Ovary (tissue), 9 donors: ENCODE measurements around the gene ITPKC. TPM values are rescaled to one million over a fixed set of nuclear protein-coding genes. Genes with fewer than 3 reads are reported as not detected.

Experiments used
- DNase-seq, 5 donors: peaks; one replicate each; pipeline ENCODE4 v3.0.0-alpha.2; 2019 to 2020
- H3K27ac ChIP-seq, 2 donors: fragments of 200-600 bp; one replicate each; pipeline versions ENCODE4 v1.5.1 to v1.8.0; 2019 to 2022
- H3K27me3 ChIP-seq: fragments of 200-600 bp; one replicate; pipeline ENCODE4 v1.8.0; 2022
- H3K36me3 ChIP-seq: fragments of 200-600 bp; sonication (generic); one replicate; pipeline ENCODE4 v1.5.1; 2019
- H3K4me1 ChIP-seq: one replicate; pipeline ENCODE4 v1.8.1; 2013; ENCODE audit warnings: mild to moderate bottlenecking, moderate library complexity; ENCODE audit not compliant: insufficient read depth
- H3K4me3 ChIP-seq: fragments of 200-600 bp; sonication (generic); one replicate; pipeline ENCODE4 v1.5.1; 2017
- H3K9me3 ChIP-seq, 2 donors: fragments of 200-600 bp in 1 of 2; sonication (generic) in 1 of 2; one replicate each; pipeline versions ENCODE4 v1.5.1 to v1.8.1; 2013 to 2019; ENCODE audit warnings: mild to moderate bottlenecking in 1 of 2, moderate library complexity in 1 of 2
- CTCF ChIP-seq, 3 donors: fragments of 450-650 bp in 2 of 3; fragments of 200-600 bp in 1 of 3; IDR thresholded peaks; one replicate each; pipeline versions ENCODE4 v1.5.1 to v1.8.0; 2016 to 2022; ENCODE audit warnings: antibody characterized with exemption in 3 of 3, mild to moderate bottlenecking in 1 of 3
- EP300 ChIP-seq: sonication (generic); formaldehyde crosslinking; IDR thresholded peaks from one replicate; pipeline ENCODE4 v1.6.1; 2017; ENCODE audit warnings: antibody characterized with exemption
- POLR2A ChIP-seq: fragments of 450-650 bp; IDR thresholded peaks from one replicate; pipeline ENCODE4 v1.6.1; 2017; ENCODE audit warnings: antibody characterized with exemption, mild to moderate bottlenecking, moderate library complexity
- WGBS, 3 donors: extraction: QIAGEN DNeasy Blood & Tissue Kit in 1 of 3; methylation state at CpG; one replicate each; pipeline versions ENCODE4 v1.1.5 to v1.1.7; 2013 to 2017; 5-methylcytosine and 5-hydroxymethylcytosine counted together
- intact Hi-C, 4 donors: fragments of 100-400 bp; cut with DNase I; formaldehyde crosslinking; loops; one replicate each; pipeline versions ENCODE4 v1.11.0 to v1.15.1; 2022 to 2023
- polyA plus RNA-seq, 2 donors: library from polyadenylated mRNA; stranded (reverse); fragments of 200-250 nt in 1 of 2; fragments of 350-450 nt in 1 of 2; fragmentation: Illumina TruSeq in 1 of 2; extraction: RNeasy Lipid Tissue Mini Kit (QIAGEN cat#74804) in 1 of 2; gene quantifications; one replicate each; pipeline ENCODE4 v1.2.3, GENCODE V29; 2013 to 2014
- total RNA-seq, 7 donors: library from RNA; depleted of rRNA in 2 of 7; stranded (reverse); fragments of >200 nt in 2 of 7; fragmentation: NEBNext Ultra II Directional in 3 of 7; extraction: Animal tissue kit (Norgen Biotek cat#: 25700) in 3 of 7; gene quantifications; one replicate each; pipeline versions ENCODE4 v1.1.0 to v1.2.4, GENCODE V29; 2016 to 2023
- donor health status: DM: no; HTN: no; CAD: no; lungs with moderate emphysema.
- donor health status: DM: no; HTN: no; CAD: no.
- donor health status: Bipolar disorder and iron deficiency.
- donor health status: DM: yes; HTN: yes; CAD: no.
- donor health status: DM: no; HTN: no; CAD: no.
- donor health status: DM: yes; HTN: yes; CAD: no.

Gene ITPKC
- total and polyA plus RNA-seq, 9 donors = 6.5 to 117 (median 19.1) TPM

GRCh38 chr19:40758491-40758890, 41.6 kb downstream of the ITPKC start:
- TF ChIP-seq POLR2A = no peak
- no peak for TF ChIP-seq EP300
- no peak for TF ChIP-seq CTCF (IDR thresholded peaks at IDR 0.05)

GRCh38 chr19:40759352-40759751, 42.4 kb downstream of the ITPKC start:
- intact Hi-C loops = no loop called here
- WGBS, 3 donors = 89 to 90% (median 90%) methylated on average over 13 of the region's 13 CpGs
- H3K36me3 ChIP-seq = no peaks in the 10 kb centered on the region
- no peak overlapping the region for H3K27ac ChIP-seq
- no peaks in the 10 kb centered on the region for H3K27me3 ChIP-seq
- TF ChIP-seq EP300 (no peak), POLR2A (no peak), CTCF (IDR thresholded peaks at IDR 0.05) (no peak)
- no peak overlapping the region for H3K4me3 ChIP-seq
- no peaks in the 10 kb centered on the region for H3K9me3 ChIP-seq
- H3K4me1 ChIP-seq = peaks cover 6% of the 10 kb centered on the region
- DNase-seq = no peak

More at GRCh38 chr19:40758491-40758890, 41.6 kb downstream of the ITPKC start:
- WGBS, 3 donors = 98% methylated on average over 3 of the region's 3 CpGs
- Histone ChIP-seq H3K27me3 (no peaks in the 10 kb centered on the region), H3K4me1 (peaks cover 10% of the 10 kb centered on the region), H3K9me3 (no peaks in the 10 kb centered on the region), H3K27ac (no peak overlapping the region), H3K36me3 (no peaks in the 10 kb centered on the region), H3K4me3 (no peak overlapping the region)
- intact Hi-C loops = no loop called here
- DNase-seq = no peak

GRCh38 chr19:40762754-40763470, 46.0 kb downstream of the ITPKC start:
- no peaks in the 10 kb centered on the region for H3K36me3 ChIP-seq

GRCh38 chr19:40763526-40763925, 46.6 kb downstream of the ITPKC start:
- Histone ChIP-seq H3K27ac (no peak overlapping the region), H3K4me3 (no peak overlapping the region), H3K4me1 (no peaks in the 10 kb centered on the region), H3K9me3 (no peaks in the 10 kb centered on the region), H3K27me3 (no peaks in the 10 kb centered on the region), H3K36me3 (no peaks in the 10 kb centered on the region)
- WGBS, 3 donors = 84 to 91% (median 87%) methylated on average over 7 of the region's 7 CpGs
- no peak for DNase-seq
- intact Hi-C loops = no loop called here
- TF ChIP-seq CTCF (IDR thresholded peaks at IDR 0.05) (no peak), POLR2A (no peak), EP300 (no peak)

More at GRCh38 chr19:40762754-40763470, 46.0 kb downstream of the ITPKC start:
- no peak for DNase-seq
- Histone ChIP-seq H3K27me3 (no peaks in the 10 kb centered on the region), H3K4me3 (no peak overlapping the region), H3K4me1 (no peaks in the 10 kb centered on the region), H3K9me3 (no peaks in the 10 kb centered on the region), H3K27ac (no peak overlapping the region)
- no peak for TF ChIP-seq EP300
- no peak for TF ChIP-seq CTCF (IDR thresholded peaks at IDR 0.05)
- TF ChIP-seq POLR2A = no peak
- intact Hi-C loops = no loop called here
- WGBS, 3 donors = 88 to 91% (median 89%) methylated on average over 16 to 17 of the region's 17 CpGs
